ENCODE measurements around the gene TIMP2. TPM values are rescaled to one million over a fixed set of nuclear protein-coding genes. Genes with fewer than 3 reads are reported as not detected.
"Not testable (repeated sequence)": the region's sequence is repeated elsewhere in the genome, so short reads cannot be mapped to it uniquely, and the experiment has no call there.

Gene TIMP2
- polyA plus RNA-seq, 2 of the 4 experiments (the other 2 are of a cell fraction) = 68.1 to 166 TPM

DNA sequence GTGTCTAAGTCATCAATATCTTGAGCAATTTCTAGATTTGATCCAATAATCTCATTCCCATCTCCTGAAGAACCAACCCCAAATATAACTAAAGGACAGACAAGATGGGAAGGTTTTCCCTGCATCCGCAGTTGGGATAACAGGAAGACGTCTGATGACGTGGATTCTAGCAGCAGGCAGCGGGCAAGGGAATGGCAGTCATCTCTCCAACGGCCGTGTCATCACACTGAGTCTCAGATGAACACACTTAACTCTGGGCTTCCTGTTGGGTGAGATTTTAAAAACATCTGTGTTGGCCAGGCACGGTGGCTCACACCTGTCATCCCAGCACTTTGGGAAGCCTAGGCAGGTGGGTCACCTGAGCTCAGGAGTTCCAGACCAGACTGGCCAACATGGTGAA lies 20.9 kb upstream of the TIMP2 start:
- ChIA-PET POLR2A (no interaction called here), CTCF (interaction anchor here (0.6 to 5.2 kb wide), 5 partner anchors 17 to 81 kb away, joined by 3 to 41 read pairs (median 3); no protein-coding TSS in a partner anchor)
- FAIRE-seq (no peak), DNase-seq (ENCODE audit: low read depth in 1 of 2, low spot score in 1 of 2) (no peak), ATAC-seq (no peak)
- peaks cover 20% of the 10 kb centered on the region for H3K9me3 ChIP-seq
- no peak overlapping the region; a peak in 1 of 6 replicates for H3K27ac ChIP-seq
- WGBS (ENCODE audit: missing lambda C conversion rate) = 82% methylated on average over 7 of the region's 7 CpGs
- H3K4me2 ChIP-seq = no peak overlapping the region
- TF ChIP-seq HOXB13 (CRISPR knock-in tag; IDR thresholded peaks at IDR 0.05; ENCODE audit: low read depth) = no peak
- TF ChIP-seq, protein P1, sequence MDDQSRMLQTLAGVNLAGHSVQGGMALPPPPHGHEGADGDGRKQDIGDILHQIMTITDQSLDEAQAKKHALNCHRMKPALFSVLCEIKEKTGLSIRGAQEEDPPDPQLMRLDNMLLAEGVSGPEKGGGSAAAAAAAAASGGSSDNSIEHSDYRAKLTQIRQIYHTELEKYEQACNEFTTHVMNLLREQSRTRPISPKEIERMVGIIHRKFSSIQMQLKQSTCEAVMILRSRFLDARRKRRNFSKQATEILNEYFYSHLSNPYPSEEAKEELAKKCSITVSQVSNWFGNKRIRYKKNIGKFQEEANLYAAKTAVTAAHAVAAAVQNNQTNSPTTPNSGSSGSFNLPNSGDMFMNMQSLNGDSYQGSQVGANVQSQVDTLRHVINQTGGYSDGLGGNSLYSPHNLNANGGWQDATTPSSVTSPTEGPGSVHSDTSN (IDR thresholded peaks at IDR 0.05) = no peak
- no peak for TF ChIP-seq PHF8 (IDR thresholded peaks at IDR 0.05; ENCODE audit: borderline replicate concordance, low read depth)
- TF ChIP-seq GATA3 (IDR thresholded peaks at IDR 0.05; ENCODE audit: borderline replicate concordance) = no peak
- no peak for TF ChIP-seq RARB (CRISPR knock-in tag; IDR thresholded peaks at IDR 0.05)
- TF ChIP-seq MAFK (IDR thresholded peaks at IDR 0.05; ENCODE audit: partially characterized antibody) = no peak
- no peak for TF ChIP-seq EHF (CRISPR knock-in tag; IDR thresholded peaks at IDR 0.05)
- H3K4me1 ChIP-seq = no peaks in the 10 kb centered on the region; the same call in 2 of the 3 replicates
- no peak overlapping the region for H3K4me3 ChIP-seq

DNA sequence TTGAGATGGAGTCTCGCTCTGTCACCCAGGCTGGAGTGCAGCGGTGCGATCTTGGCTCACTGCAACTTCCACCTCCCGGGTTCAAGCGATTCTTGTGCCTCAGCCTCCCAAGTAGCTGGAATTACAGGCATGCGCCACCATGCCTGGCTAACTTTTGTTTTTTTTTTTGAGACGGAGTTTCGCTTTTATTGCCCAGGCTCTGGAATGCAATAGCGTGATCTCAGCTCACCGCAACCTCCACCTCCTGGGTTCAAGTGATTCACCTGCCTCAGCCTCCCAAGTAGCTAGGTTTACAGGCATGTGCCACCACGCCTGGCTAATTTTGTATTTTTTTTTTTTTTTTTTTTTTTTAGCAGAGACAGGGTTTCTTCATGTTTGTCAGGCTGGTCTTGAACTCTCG lies 20.3 kb upstream of the TIMP2 start:
- H3K4me1 ChIP-seq; ATAC-seq; FAIRE-seq; H3K4me3 ChIP-seq; POLR2A ChIA-PET; H3K4me2 ChIP-seq; DNase-seq (ENCODE audit: low read depth in 1 of 2, low spot score in 1 of 2); H3K27ac ChIP-seq: not testable (repeated sequence)
- 86% methylated on average over 12 of the region's 12 CpGs for WGBS (ENCODE audit: missing lambda C conversion rate)
- peaks cover 14% of the 10 kb centered on the region for H3K9me3 ChIP-seq
- CTCF ChIA-PET = interaction anchor here (0.6 to 5.2 kb wide), 4 partner anchors 13 to 80 kb away, joined by 3 to 41 read pairs (median 8); no protein-coding TSS in a partner anchor

DNA sequence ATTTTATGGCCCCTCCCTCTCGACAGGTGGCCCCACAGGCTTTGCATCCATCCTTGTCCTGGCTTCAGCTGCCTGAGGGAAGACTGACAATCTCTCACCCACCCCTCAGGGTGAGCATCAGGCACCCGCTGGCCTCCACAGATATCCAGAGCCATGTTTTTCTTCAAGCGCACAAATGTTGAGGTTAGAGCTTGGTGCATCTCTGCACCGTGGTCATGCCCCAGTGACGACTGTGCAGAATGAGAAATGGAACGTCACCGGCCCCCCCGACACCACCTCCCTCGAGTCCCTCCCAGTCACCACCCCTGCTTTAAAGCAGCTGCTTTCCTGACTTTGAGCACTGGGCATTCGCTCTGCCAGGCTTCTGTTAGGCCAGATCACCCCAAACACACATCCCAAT lies 19.8 kb upstream of the TIMP2 start:
- Histone ChIP-seq H3K4me1 (no peaks in the 10 kb centered on the region; the same call in 2 of the 3 replicates), H3K27ac (no peak overlapping the region), H3K9me3 (peaks cover 9% of the 10 kb centered on the region; the same call in 2 of the 3 replicates), H3K4me3 (no peak overlapping the region), H3K4me2 (no peak overlapping the region)
- FAIRE-seq = no peak
- 52% methylated on average over 10 of the region's 10 CpGs for WGBS (ENCODE audit: missing lambda C conversion rate)
- CTCF ChIA-PET = interaction anchor here (0.6 to 5.2 kb wide), 4 partner anchors 13 to 79 kb away, joined by 3 to 41 read pairs (median 8); no protein-coding TSS in a partner anchor
- POLR2A ChIA-PET = no interaction called here
- no peak for TF ChIP-seq HOXA7 (CRISPR knock-in tag; IDR thresholded peaks at IDR 0.05)
- TF ChIP-seq POLR2A (IDR thresholded peaks at IDR 0.05; ENCODE audit: low read length) = no peak
- TF ChIP-seq FOSB (CRISPR knock-in tag; IDR thresholded peaks at IDR 0.05) = no peak
- TF ChIP-seq, protein P2, sequence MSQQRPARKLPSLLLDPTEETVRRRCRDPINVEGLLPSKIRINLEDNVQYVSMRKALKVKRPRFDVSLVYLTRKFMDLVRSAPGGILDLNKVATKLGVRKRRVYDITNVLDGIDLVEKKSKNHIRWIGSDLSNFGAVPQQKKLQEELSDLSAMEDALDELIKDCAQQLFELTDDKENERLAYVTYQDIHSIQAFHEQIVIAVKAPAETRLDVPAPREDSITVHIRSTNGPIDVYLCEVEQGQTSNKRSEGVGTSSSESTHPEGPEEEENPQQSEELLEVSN (IDR thresholded peaks at IDR 0.05; ENCODE audit: borderline replicate concordance, low read depth) = no peak
- ATAC-seq = no peak
- no peak for DNase-seq (ENCODE audit: low read depth in 1 of 2, low spot score in 1 of 2)

DNA sequence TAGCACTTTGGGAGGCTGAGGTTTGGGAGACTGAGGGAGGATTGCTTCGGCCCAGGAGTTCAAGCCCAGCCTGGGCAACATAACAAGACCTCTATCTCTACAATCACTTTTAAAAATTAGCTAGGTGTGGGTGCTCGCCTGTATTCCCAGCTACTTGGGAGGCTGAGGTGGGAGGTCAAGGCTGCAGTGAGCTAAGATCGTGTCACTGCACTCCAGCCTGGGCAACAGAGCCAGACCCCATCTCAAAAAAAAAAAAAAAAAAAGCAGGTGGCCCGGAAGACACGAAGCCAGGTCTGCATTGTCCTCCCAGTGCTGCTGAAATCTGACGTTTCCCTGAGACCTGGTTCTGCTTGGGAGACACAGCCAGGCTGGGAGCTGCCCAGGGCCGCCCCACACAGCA lies 18.8 kb upstream of the TIMP2 start:
- no peak for TF ChIP-seq EHF (CRISPR knock-in tag; IDR thresholded peaks at IDR 0.05)
- TF ChIP-seq RNF2 (IDR thresholded peaks at IDR 0.05; ENCODE audit: borderline replicate concordance, low read depth) = no peak
- TF ChIP-seq, protein P3, sequence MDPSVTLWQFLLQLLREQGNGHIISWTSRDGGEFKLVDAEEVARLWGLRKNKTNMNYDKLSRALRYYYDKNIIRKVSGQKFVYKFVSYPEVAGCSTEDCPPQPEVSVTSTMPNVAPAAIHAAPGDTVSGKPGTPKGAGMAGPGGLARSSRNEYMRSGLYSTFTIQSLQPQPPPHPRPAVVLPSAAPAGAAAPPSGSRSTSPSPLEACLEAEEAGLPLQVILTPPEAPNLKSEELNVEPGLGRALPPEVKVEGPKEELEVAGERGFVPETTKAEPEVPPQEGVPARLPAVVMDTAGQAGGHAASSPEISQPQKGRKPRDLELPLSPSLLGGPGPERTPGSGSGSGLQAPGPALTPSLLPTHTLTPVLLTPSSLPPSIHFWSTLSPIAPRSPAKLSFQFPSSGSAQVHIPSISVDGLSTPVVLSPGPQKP (IDR thresholded peaks at IDR 0.05; ENCODE audit: low read depth, low read length) = no peak
- TF ChIP-seq, protein P4, sequence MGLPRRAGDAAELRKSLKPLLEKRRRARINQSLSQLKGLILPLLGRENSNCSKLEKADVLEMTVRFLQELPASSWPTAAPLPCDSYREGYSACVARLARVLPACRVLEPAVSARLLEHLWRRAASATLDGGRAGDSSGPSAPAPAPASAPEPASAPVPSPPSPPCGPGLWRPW (IDR thresholded peaks at IDR 0.05) = no peak
- TF ChIP-seq POLR2AphosphoS2 (conservative IDR thresholded peaks at IDR 0.05; ENCODE audit: low read length) = no peak
- TF ChIP-seq EP300 (IDR thresholded peaks at IDR 0.05) = no peak
- TF ChIP-seq POLR2A (IDR thresholded peaks at IDR 0.05; ENCODE audit: low read length) = no peak
- no peak for TF ChIP-seq NPAS2 (CRISPR knock-in tag; IDR thresholded peaks at IDR 0.05; ENCODE audit: borderline replicate concordance)
- TF ChIP-seq ZC3H11A (IDR thresholded peaks at IDR 0.05) = no peak
- TF ChIP-seq CEBPB (IDR thresholded peaks at IDR 0.05) = no peak
- TF ChIP-seq SMC3 (IDR thresholded peaks at IDR 0.05) = no peak
- TF ChIP-seq, protein P5, sequence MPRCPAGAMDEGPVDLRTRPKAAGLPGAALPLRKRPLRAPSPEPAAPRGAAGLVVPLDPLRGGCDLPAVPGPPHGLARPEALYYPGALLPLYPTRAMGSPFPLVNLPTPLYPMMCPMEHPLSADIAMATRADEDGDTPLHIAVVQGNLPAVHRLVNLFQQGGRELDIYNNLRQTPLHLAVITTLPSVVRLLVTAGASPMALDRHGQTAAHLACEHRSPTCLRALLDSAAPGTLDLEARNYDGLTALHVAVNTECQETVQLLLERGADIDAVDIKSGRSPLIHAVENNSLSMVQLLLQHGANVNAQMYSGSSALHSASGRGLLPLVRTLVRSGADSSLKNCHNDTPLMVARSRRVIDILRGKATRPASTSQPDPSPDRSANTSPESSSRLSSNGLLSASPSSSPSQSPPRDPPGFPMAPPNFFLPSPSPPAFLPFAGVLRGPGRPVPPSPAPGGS (IDR thresholded peaks at IDR 0.05) = no peak
- no peak for TF ChIP-seq KDM5A (IDR thresholded peaks at IDR 0.05)
- no peak for TF ChIP-seq TP53 (CRISPR knock-in tag; IDR thresholded peaks at IDR 0.05)
- no peak for TF ChIP-seq ZSCAN20 (CRISPR knock-in tag; IDR thresholded peaks at IDR 0.05)
- no peak for TF ChIP-seq BHLHE40 (IDR thresholded peaks at IDR 0.05; ENCODE audit: low read depth, low read length)
- no peak for TF ChIP-seq HOXA7 (CRISPR knock-in tag; IDR thresholded peaks at IDR 0.05)
- TF ChIP-seq CHD4 (IDR thresholded peaks at IDR 0.05; ENCODE audit: borderline replicate concordance) = no peak
- ATAC-seq (no peak), DNase-seq (ENCODE audit: low read depth in 1 of 2, low spot score in 1 of 2) (no peak), FAIRE-seq (no peak)
- peaks cover 3% of the 10 kb centered on the region; the same call in 1 of the 3 replicates for H3K4me1 ChIP-seq
- no peak overlapping the region for H3K27ac ChIP-seq
- H3K9me3 ChIP-seq = peaks cover 1% of the 10 kb centered on the region; the same call in 2 of the 3 replicates
- WGBS (ENCODE audit: missing lambda C conversion rate) = 67% methylated on average over 7 of the region's 7 CpGs
- POLR2A ChIA-PET = no interaction called here
- no peak overlapping the region for H3K4me3 ChIP-seq
- no peak overlapping the region for H3K4me2 ChIP-seq
- CTCF ChIA-PET = interaction anchor here (0.6 to 13.7 kb wide), 8 partner anchors 9 to 699 kb away, joined by 3 to 169 read pairs (median 4); no protein-coding TSS in a partner anchor
